Neural progenitor cell (in vitro differentiated cells): ENCODE measurements around the gene PPP2R2D.
"Not testable (repeated sequence)": the region's sequence is repeated elsewhere in the genome, so short reads cannot be mapped to it uniquely, and the experiment has no call there.

ENCODE experiments used
- CTCF ChIP-seq: fragments of 200-600 bp; sonication (generic); IDR thresholded peaks from 2 replicates; pipeline ENCODE4 v1.5.1; 2017; ENCODE audit warnings: antibody characterized with exemption, mild to moderate bottlenecking
- EZH2 ChIP-seq: fragments of 200-600 bp; sonication (generic); IDR thresholded peaks from 2 replicates; pipeline ENCODE4 v1.6.1; 2017; ENCODE audit warnings: antibody characterized with exemption, mild to moderate bottlenecking, moderate library complexity

- not testable (repeated sequence) for TF ChIP-seq CTCF, EZH2
These were observed 49.1 kb downstream of the PPP2R2D start for GRCh38 chr10:131949908-131950307.
